HG03108 (cell line): ENCODE data around the gene JAK1.

Experiments
- ATAC-seq: cut with Tn5 transposase; IDR thresholded peaks from one replicate; pipeline ENCODE4 v1.9.1; 2021; ENCODE audit warnings: moderate library complexity; ENCODE audit not compliant: unreplicated experiment

JAK1 gene

GRCh38 chr1:64894438-64895196, 71.7 kb downstream of the JAK1 start:
- no peak for ATAC-seq

GRCh38 chr1:64893921-64894320, 72.4 kb downstream of the JAK1 start:
- no peak for ATAC-seq

GRCh38 chr1:64892576-64893573, 73.5 kb downstream of the JAK1 start:
- no peak for ATAC-seq

GRCh38 chr1:64891448-64891825, 74.9 kb downstream of the JAK1 start:
- ATAC-seq: no peak

- ATAC-seq: no peak
Measured at GRCh38 chr1:64890699-64891447, 75.5 kb downstream of the JAK1 start.

- no peak for ATAC-seq
Measured at GRCh38 chr1:64887689-64888217, 78.6 kb downstream of the JAK1 start.

GRCh38 chr1:64886877-64887276, 79.5 kb downstream of the JAK1 start:
- ATAC-seq: no peak

- no peak for ATAC-seq
Measured at GRCh38 chr1:64885648-64886047, 80.7 kb downstream of the JAK1 start.

- ATAC-seq: no peak
Measured at GRCh38 chr1:64884261-64885040, 81.9 kb downstream of the JAK1 start.

GRCh38 chr1:64882574-64883255, 83.6 kb downstream of the JAK1 start:
- ATAC-seq: peak; percentile 93

GRCh38 chr1:64881281-64881680, 85.1 kb downstream of the JAK1 start:
- no peak for ATAC-seq

- no peak for ATAC-seq
Measured at GRCh38 chr1:64880449-64880848, 85.9 kb downstream of the JAK1 start.

GRCh38 chr1:64878931-64879611, 87.3 kb downstream of the JAK1 start:
- ATAC-seq: no peak

GRCh38 chr1:64878090-64878489, 88.3 kb downstream of the JAK1 start:
- no peak for ATAC-seq

GRCh38 chr1:64877598-64877997, 88.8 kb downstream of the JAK1 start:
- no peak for ATAC-seq

GRCh38 chr1:64877151-64877550, 89.2 kb downstream of the JAK1 start:
- ATAC-seq: no peak

- no peak for ATAC-seq
Measured at GRCh38 chr1:64875606-64876005, 90.7 kb downstream of the JAK1 start.

GRCh38 chr1:64875101-64875500, 91.2 kb downstream of the JAK1 start:
- ATAC-seq: no peak

- ATAC-seq: no peak
Measured at GRCh38 chr1:64874666-64875065, 91.7 kb downstream of the JAK1 start.
